ENCODE results near the gene MRS2. TPM values are rescaled to one million over a fixed set of nuclear protein-coding genes. Genes with fewer than 3 reads are reported as not detected.

The MRS2 gene
- polyA plus RNA-seq, 1 of the 3 experiments (the other 2 are of a cell fraction) = 9.4 TPM

- Histone ChIP-seq H3K79me2 (ENCODE audit: insufficient read depth) (no peaks in the 10 kb centered on the region), H3K9me3 (no peaks in the 10 kb centered on the region), H3K9ac (no peak overlapping the region), H3K36me3 (replicated peaks in 1 of 2; ENCODE audit: control insufficient read depth in 1 of 2, insufficient read depth in 2 of 2, low read length in 1 of 2) (peaks cover 30 to 48% of the 10 kb centered on the region in 2 experiments), H3K27me3 (ENCODE audit: insufficient read depth) (no peaks in the 10 kb centered on the region), H3F3A (replicated peaks; ENCODE audit: insufficient read depth) (peaks cover 6% of the 10 kb centered on the region), H3K4me3 (ENCODE audit: low read depth in 2 of 2, low read length in 1 of 2) (no peak overlapping the region), H3K4me2 (no peak overlapping the region), H3K27ac (ENCODE audit: low read depth in 2 of 2, low read length in 1 of 2) (no peak overlapping the region), H3K4me1 (ENCODE audit: control insufficient read depth in 1 of 2, insufficient read depth in 2 of 2, low read depth in 1 of 2, low read length in 1 of 2) (no peaks in the 10 kb centered on the region; a peak in 1 of 4 replicates), H3K9me2 (no peaks in the 10 kb centered on the region), H4K20me1 (ENCODE audit: insufficient read depth) (no peaks in the 10 kb centered on the region), H2AFZ (ENCODE audit: low read depth) (no peak overlapping the region)
- ChIA-PET CTCF (interaction anchor here (0.6 kb wide), 1 partner anchor 46 kb away, joined by 3 read pairs; no protein-coding TSS in a partner anchor), POLR2A (no interaction called here)
- TF ChIP-seq, protein P1, sequence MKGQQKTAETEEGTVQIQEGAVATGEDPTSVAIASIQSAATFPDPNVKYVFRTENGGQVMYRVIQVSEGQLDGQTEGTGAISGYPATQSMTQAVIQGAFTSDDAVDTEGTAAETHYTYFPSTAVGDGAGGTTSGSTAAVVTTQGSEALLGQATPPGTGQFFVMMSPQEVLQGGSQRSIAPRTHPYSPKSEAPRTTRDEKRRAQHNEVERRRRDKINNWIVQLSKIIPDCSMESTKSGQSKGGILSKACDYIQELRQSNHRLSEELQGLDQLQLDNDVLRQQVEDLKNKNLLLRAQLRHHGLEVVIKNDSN (IDR thresholded peaks at IDR 0.05; ENCODE audit: borderline replicate concordance, low read depth) = no peak
- no peak for TF ChIP-seq SMC3 (IDR thresholded peaks at IDR 0.05; ENCODE audit: low read depth, low read length)
- no peak for TF ChIP-seq POLR2AphosphoS5 (IDR thresholded peaks at IDR 0.05; ENCODE audit: low read depth, low read length)
- no peak for TF ChIP-seq JUND (IDR thresholded peaks at IDR 0.05)
- no peak for TF ChIP-seq FOXM1 (IDR thresholded peaks at IDR 0.05; ENCODE audit: low read depth)
- TF ChIP-seq RXRA (IDR thresholded peaks at IDR 0.05; ENCODE audit: borderline replicate concordance, low read depth) = no peak
- no peak for TF ChIP-seq ELF1 (IDR thresholded peaks at IDR 0.05)
- TF ChIP-seq MAX (IDR thresholded peaks at IDR 0.05; ENCODE audit: low read depth) = no peak
- no peak for TF ChIP-seq TAF1 (IDR thresholded peaks at IDR 0.05; ENCODE audit: borderline replicate concordance, low read depth, low read length)
- no peak for TF ChIP-seq TCF12 (IDR thresholded peaks at IDR 0.05)
- TF ChIP-seq EP300 (IDR thresholded peaks at IDR 0.05; ENCODE audit: borderline replicate concordance in 1 of 2, low read depth in 1 of 2, low read length in 1 of 2) = no peak
- TF ChIP-seq EZH2phosphoT487 (IDR thresholded peaks at IDR 0.05; ENCODE audit: borderline replicate concordance, low read depth) = no peak
- TF ChIP-seq CHD2 (IDR thresholded peaks at IDR 0.05; ENCODE audit: low read length, partially characterized antibody) = no peak
- no peak for TF ChIP-seq IRF3 (IDR thresholded peaks at IDR 0.05; ENCODE audit: low read depth, low read length)
- TF ChIP-seq FOXJ3 (CRISPR knock-in tag; IDR thresholded peaks at IDR 0.05) = no peak
- no peak for TF ChIP-seq FOSL2 (IDR thresholded peaks at IDR 0.05; ENCODE audit: borderline replicate concordance, low read depth)
- no peak for TF ChIP-seq MXI1 (IDR thresholded peaks at IDR 0.05; ENCODE audit: low read depth, low read length)
- TF ChIP-seq PBX3 (IDR thresholded peaks at IDR 0.05) = no peak
- no peak for TF ChIP-seq RFX5 (IDR thresholded peaks at IDR 0.05; ENCODE audit: low read length)
- DNase-seq = no peak
- 91% methylated on average over 10 of the region's 10 CpGs for WGBS (ENCODE audit: low lambda C conversion rate)
These were observed 24.2 kb downstream of the MRS2 start for GRCh38 chr6:24426729-24427446.

All from SK-N-SH (cell line).